HepG2 (cell line): ENCODE data around the gene MOK. TPM values are rescaled to one million over a fixed set of nuclear protein-coding genes. Genes with fewer than 3 reads are reported as not detected.
A peak's percentile ranks its signal among the peaks of the same experiment; 100 is the strongest.

Experiments
- CENPX ChIP-seq: sonication (generic); formaldehyde crosslinking; IDR thresholded peaks from 2 replicates; pipeline ENCODE4 v1.9.0; 2021; ENCODE audit warnings: mild to moderate bottlenecking, missing genetic modification reagents, moderate library complexity
- ELF3 ChIP-seq: IDR thresholded peaks from 2 replicates; pipeline ENCODE4 v1.6.1; 2016; ENCODE audit warnings: missing genetic modification reagents, missing compliant biosample characterization
- KDM3A ChIP-seq: IDR thresholded peaks from 2 replicates; pipeline ENCODE4 v1.6.1; 2018; ENCODE audit warnings: low read depth, missing compliant biosample characterization
- MAF1 ChIP-seq: sonication (generic); formaldehyde crosslinking; IDR thresholded peaks from 2 replicates; pipeline ENCODE4 v1.5.0; 2020; ENCODE audit warnings: missing genetic modification reagents, borderline replicate concordance
- MAZ ChIP-seq, 2 experiments: sonication (generic) in 1 of 2; formaldehyde crosslinking in 1 of 2; IDR thresholded peaks; 2 replicates each; pipeline versions ENCODE4 v1.5.0 to v1.6.1; 2012 to 2020; ENCODE audit warnings: low read depth in 2 of 2, mild to moderate bottlenecking in 2 of 2, borderline replicate concordance in 1 of 2, improper control_type of control experiment in 1 of 2, low read length in 1 of 2, missing genetic modification reagents in 1 of 2, moderate library complexity in 1 of 2
- MIXL1 ChIP-seq: IDR thresholded peaks from 2 replicates; pipeline ENCODE4 v1.6.1; 2016
- PRDM15 ChIP-seq: sonication (generic); formaldehyde crosslinking; IDR thresholded peaks from 2 replicates; pipeline ENCODE4 v1.4.0; 2020; ENCODE audit warnings: missing genetic modification reagents
- PRMT3 ChIP-seq: sonication (generic); formaldehyde crosslinking; IDR thresholded peaks from 2 replicates; pipeline ENCODE4 v1.8.1; 2022; ENCODE audit warnings: low read depth, mild to moderate bottlenecking, moderate library complexity, missing genetic modification reagents, borderline replicate concordance
- RBFOX2 ChIP-seq: fragments of 200-400 bp; formaldehyde crosslinking; IDR thresholded peaks from 2 replicates; pipeline ENCODE4 v1.6.1; 2017; ENCODE audit warnings: low read depth, mild to moderate bottlenecking, low read length
- SNAPC4 ChIP-seq: sonication (generic); formaldehyde crosslinking; IDR thresholded peaks from 2 replicates; pipeline ENCODE4 v1.4.0; 2020; ENCODE audit warnings: mild to moderate bottlenecking, missing genetic modification reagents
- SP2 ChIP-seq: sonication (generic); formaldehyde crosslinking; IDR thresholded peaks from 2 replicates; pipeline ENCODE4 v1.5.1; 2020; ENCODE audit warnings: mild to moderate bottlenecking, missing genetic modification reagents
- SRSF4 ChIP-seq: fragments of 200-400 bp; formaldehyde crosslinking; IDR thresholded peaks from one replicate; pipeline ENCODE4 v1.6.1; 2018; ENCODE audit warnings: mild to moderate bottlenecking, low read depth, low read length, moderate library complexity; ENCODE audit not compliant: poor library complexity, severe bottlenecking
- SUZ12 ChIP-seq: fragments of 150-350 bp; IDR thresholded peaks from 2 replicates; pipeline ENCODE4 v1.6.1; 2014; ENCODE audit warnings: low read depth, low read length
- TRIM24 ChIP-seq: sonication (generic); formaldehyde crosslinking; IDR thresholded peaks from 2 replicates; pipeline ENCODE4 v1.8.0; 2022; ENCODE audit warnings: mild to moderate bottlenecking, missing genetic modification reagents
- XRCC5 ChIP-seq: fragments of 200-400 bp; formaldehyde crosslinking; optimal IDR thresholded peaks from 2 replicates; pipeline ENCODE3; 2017; ENCODE audit warnings: mild to moderate bottlenecking, low read length
- ZNF513 ChIP-seq: sonication (generic); formaldehyde crosslinking; conservative IDR thresholded peaks from 2 replicates; pipeline ENCODE4 v1.5.0; 2020; ENCODE audit warnings: missing genetic modification reagents
- ZNF737 ChIP-seq: sonication (generic); formaldehyde crosslinking; IDR thresholded peaks from 2 replicates; pipeline ENCODE4 v1.5.0; 2020; ENCODE audit warnings: missing genetic modification reagents, mild to moderate bottlenecking, borderline replicate concordance
- ZNF775 ChIP-seq: sonication (generic); formaldehyde crosslinking; IDR thresholded peaks from 2 replicates; pipeline ENCODE4 v1.4.0; 2020; ENCODE audit warnings: missing genetic modification reagents, mild to moderate bottlenecking, moderate library complexity, borderline replicate concordance
- ZNF792 ChIP-seq: IDR thresholded peaks from 2 replicates; pipeline ENCODE4 v1.6.1; 2016
- ZNF891 ChIP-seq: sonication (generic); formaldehyde crosslinking; IDR thresholded peaks from 2 replicates; pipeline ENCODE4 v1.5.0; 2020; ENCODE audit warnings: mild to moderate bottlenecking, missing genetic modification reagents
- ZSCAN31 ChIP-seq: sonication (generic); formaldehyde crosslinking; IDR thresholded peaks from 2 replicates; pipeline ENCODE4 v1.5.0; 2020; ENCODE audit warnings: low read depth, mild to moderate bottlenecking, missing genetic modification reagents
- polyA plus RNA-seq, 8 experiments: library from polyadenylated mRNA; depleted of rRNA in 3 of 8; stranded (reverse) in 7 of 8; unstranded in 1 of 8; fragments of >200 nt; fragmentation: Illumina TruSeq in 4 of 8; extraction: Trizol in 4 of 8; gene quantifications; 2 replicates each; pipeline versions ENCODE4 v1.2.1 to v1.2.3, GENCODE V29; 2011 to 2016; ENCODE audit warnings: low read depth in 4 of 8, missing spikeins in 1 of 8, mixed read lengths in 1 of 8; ENCODE audit not compliant: insufficient read depth in 1 of 8
- total RNA-seq, 5 experiments: library from RNA; depleted of rRNA; stranded (reverse); fragments of >200 nt; fragmentation: Illumina TruSeq; extraction: Trizol; gene quantifications; 2 replicates each; pipeline ENCODE4 v1.2.3, GENCODE V29; 2016; ENCODE audit warnings: low read depth in 1 of 5

Gene MOK
- total and polyA plus RNA-seq, 2 of the 13 experiments (the other 11 are each of a cell fraction or from before 2014, with no cell fraction given), result 15.3 to 16.9 TPM

- TF ChIP-seq ZNF513 (CRISPR knock-in tag) (no peak), XRCC5 (peak; percentile 52), ZNF891 (no peak), ZNF792 (CRISPR knock-in tag) (peak; percentile 22; the same call in 1 of the 2 replicates), RBFOX2 (no peak), SRSF4 (no peak), ELF3 (CRISPR knock-in tag) (peak; percentile 70), KDM3A (CRISPR knock-in tag) (0 out of 2 replicates have a peak, but pooled peaks have one; percentile 36), ZSCAN31 (CRISPR knock-in tag) (no peak), SP2 (CRISPR knock-in tag) (no peak), MIXL1 (CRISPR knock-in tag) (no peak), ZNF737 (no peak), SUZ12 (no peak), CENPX (CRISPR knock-in tag) (no peak), MAF1 (no peak), MAZ (IDR thresholded peaks at IDR 0.05; ENCODE audit: borderline replicate concordance, low read depth, low read length) (no peak), MAZ (CRISPR knock-in tag; IDR thresholded peaks at IDR 0.05; ENCODE audit: low read depth) (no peak), PRDM15 (CRISPR knock-in tag) (no peak), SNAPC4 (no peak), TRIM24 (CRISPR knock-in tag) (no peak), ZNF775 (no peak), PRMT3 (CRISPR knock-in tag) (no peak)
Observed at GRCh38 chr14:102235275-102235897, 69.6 kb downstream of the MOK start (continued).
